Activated CD8-positive, alpha-beta memory T cell treated with anti-CD3 and anti-CD28 coated beads, Interleukin-2, amount 50 U/mL, for 24 hours (primary cell): Measurements from ENCODE around the gene TRIM8.
A peak's percentile ranks its signal among the peaks of the same experiment; 100 is the strongest.
"Not testable (repeated sequence)": the region's sequence is repeated elsewhere in the genome, so short reads cannot be mapped to it uniquely, and the experiment has no call there.

Experiments used
- DNase-seq: peaks from one replicate; pipeline ENCODE4 v3.0.0-alpha.2; 2020; ENCODE audit errors: extremely low read depth

Gene TRIM8

DNA sequence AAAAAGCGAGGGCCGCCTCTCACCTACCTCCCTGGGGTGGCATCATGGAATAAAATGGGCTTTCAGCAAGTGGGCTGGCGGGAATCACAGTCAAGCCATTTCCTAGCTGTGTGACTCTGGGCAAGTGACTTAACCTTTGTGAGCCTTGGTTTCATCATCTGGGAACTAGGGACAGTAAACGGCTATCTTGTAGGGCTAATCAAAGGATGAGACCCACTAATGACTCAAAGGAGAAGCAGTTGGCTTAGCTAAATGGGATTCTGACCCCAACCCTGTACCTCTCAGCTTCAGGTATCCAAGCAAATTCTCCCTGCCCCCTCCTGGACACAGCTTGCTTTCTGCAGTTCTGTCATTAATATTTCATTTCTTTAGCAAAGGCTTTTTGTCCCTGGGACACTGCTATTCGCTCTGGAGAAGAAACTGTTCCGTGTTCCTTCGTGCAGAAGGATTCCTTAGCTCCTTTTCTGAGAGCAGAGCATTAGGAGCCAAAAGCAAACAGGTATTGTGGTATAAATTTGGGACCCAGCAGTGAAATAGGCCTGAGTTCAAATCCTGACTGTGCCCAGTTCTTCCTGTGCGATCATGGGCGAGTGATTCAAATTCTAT is 25.9 kb downstream of the TRIM8 start:
- no peak for DNase-seq

DNA sequence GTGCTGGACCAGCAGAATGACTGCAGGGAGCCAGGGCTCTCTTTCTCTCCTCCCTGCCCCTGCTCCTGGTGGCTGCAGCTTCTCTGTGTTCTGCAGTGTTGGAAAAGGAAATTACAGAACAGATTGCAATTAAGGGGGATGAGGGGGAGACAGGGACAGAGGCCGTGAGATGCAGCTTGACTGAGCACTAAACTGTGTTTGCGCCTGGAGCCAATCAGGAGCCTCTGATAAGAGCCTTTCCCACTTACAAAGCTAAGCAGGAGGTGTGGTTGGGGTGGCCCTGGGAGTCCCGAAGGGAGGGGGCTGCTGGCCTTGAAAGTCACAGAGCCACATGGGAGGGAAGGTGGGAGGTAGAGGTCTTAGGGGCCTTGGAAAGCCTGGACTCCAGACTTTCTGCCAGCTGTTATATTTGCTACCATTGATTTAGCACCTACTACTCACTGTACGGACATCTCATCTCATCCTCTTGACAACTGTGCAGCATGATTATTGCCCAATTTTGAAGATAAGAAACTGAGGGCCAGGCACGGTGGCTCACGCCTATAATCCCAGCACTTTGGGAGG is 26.7 kb downstream of the TRIM8 start:
- DNase-seq = no peak

DNA sequence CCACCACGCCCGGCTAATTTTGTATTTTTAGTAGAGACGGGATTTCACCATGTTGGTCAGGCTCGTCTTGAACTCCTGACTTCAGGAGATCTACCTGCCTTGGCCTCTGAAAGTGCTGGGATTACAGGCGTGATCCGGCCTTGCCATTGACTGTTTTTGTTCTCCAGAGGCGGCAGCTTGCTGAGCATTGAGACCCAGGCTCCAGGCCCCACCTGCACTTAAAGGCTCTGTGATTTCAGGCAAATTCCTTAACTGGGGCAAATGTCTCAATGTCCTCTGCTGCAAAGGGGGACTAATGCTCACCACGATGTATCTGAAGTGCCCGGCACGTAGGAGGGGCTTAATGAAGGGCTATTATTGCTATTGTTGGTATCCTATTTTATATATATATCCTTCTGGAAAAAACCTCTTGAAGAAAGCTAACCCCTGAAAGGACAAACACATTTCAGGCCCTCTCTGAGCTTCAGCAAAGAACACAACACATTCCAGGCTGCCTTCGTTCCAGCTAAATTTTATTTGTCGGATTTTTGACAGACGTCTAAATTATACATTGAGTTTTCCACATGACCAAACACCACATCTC is 29.0 kb downstream of the TRIM8 start:
- DNase-seq = no peak

DNA sequence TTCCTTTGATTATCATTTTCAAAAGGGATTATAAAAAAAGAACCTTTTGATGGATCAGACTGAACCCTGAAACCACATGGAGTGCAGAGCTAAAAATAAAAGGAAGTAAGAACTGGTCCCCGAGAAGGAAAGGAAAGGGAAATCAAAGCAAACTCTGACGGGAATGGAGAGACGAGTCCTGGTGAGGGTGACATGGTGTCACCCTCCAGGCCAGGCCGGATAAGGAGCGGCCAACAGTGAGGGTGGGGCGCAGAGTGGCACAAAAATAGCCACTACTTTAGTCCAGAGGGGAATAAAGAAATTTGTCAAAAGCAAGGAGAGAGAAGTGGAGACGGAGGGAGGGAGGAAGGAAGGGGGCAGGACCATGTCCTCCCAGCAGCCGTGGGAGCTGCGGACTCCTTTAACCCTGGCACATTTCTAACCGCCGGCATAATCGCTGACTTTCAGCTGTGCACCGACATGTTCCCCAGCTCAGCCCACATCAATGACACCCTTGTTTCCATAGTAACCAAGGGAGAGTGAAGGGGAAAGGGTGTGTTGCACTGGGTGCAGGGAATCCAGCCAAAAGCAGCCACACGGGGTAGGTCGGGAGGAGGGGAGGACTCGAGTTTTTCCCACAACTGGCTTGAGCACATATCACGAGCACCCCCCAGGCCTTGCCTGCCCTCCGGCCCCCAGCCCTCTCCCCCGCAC is 29.7 kb downstream of the TRIM8 start:
- peak; percentile 43 for DNase-seq

DNA sequence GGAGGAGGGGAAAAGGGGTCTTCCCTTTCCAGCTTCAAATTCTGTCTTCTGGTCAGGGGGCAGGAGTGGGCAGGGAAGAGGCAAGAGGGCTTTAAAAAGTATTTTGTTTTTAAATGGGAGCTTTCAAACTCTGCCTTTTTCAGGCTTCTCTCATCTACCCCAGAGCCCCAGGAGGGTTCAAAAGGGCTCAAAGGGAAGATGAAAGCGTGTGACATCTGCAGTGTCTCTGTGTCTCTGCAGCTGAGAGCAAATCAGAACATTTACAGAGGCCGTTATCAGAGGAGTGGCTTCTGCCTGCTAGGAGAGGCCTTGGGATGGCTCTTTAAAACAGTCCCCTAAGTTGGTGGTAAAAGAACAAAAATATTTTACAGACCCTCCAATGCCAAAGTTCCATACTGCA is 30.3 kb downstream of the TRIM8 start:
- DNase-seq = no peak

DNA sequence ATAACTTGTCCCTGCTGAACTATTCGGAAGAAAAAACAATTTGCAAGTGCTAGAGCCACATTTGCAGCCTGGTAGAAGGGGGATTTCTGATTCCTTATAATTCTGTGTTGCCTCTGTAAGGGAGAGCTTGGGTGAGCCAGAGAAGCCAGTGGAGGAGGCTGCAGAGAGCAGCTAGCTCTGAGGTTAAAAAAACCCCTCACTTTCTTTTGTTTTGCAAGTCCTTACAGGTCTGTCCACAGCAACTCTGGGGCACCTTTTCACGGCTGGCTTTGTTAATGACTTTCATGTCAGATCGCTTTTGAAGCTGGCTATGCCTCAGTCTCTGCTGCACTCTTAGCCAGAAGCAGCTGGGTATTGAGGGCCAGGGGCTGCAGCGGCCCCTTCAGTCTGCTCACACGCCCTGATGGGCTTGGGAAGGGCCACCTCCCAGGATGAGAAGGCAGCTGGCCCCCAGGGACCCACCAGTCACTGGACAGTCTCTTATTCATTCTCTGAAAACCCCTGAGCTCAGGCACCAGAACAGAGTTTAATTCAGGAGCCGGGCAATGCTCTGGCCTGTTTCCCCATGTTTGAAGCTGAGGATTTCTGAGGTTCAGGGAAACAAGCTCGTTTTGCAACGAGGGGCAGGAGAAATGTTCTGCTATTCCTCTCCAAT is 30.9 kb downstream of the TRIM8 start:
- no peak for DNase-seq

DNA sequence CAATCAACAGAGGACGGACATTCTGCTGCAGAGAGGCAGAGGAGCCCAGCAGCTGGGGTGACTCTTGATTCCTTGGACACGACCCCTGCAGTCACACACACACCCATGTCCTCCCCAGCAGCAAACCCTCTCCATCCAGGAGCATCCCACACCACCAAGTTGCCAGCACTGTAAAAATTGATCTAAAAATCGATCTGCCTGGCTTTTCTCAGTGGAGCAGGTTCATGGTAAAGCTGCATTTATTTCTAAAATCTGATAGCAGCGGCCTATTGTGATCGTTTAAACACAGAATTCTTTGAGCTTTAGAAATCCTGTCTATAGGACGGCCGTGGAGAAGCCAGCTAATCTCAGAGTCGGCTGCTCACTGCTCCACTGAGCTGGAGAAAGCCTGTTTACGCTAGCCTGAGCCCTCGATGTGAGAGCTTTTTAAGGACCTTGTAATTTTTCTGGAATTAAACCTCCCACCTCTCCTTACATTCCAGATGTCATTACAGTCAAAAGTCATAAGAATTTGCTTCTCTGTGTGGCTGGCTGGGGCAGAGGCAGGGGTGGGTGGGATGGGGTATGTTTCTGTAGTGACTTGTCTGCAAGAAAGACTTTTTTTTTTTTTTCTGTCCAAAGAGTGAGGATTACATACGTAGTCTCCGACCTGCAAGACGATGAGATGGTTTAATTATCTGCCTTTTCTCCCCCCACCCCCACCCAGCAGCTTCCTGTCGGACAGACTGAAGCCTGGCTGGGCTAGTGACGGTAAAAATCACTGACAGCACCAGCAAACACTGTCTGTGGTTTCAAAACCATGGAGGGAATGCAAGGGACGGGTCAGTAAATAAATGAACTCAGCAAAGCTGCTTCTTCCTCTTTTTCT is 31.6 kb downstream of the TRIM8 start:
- no peak for DNase-seq

DNA sequence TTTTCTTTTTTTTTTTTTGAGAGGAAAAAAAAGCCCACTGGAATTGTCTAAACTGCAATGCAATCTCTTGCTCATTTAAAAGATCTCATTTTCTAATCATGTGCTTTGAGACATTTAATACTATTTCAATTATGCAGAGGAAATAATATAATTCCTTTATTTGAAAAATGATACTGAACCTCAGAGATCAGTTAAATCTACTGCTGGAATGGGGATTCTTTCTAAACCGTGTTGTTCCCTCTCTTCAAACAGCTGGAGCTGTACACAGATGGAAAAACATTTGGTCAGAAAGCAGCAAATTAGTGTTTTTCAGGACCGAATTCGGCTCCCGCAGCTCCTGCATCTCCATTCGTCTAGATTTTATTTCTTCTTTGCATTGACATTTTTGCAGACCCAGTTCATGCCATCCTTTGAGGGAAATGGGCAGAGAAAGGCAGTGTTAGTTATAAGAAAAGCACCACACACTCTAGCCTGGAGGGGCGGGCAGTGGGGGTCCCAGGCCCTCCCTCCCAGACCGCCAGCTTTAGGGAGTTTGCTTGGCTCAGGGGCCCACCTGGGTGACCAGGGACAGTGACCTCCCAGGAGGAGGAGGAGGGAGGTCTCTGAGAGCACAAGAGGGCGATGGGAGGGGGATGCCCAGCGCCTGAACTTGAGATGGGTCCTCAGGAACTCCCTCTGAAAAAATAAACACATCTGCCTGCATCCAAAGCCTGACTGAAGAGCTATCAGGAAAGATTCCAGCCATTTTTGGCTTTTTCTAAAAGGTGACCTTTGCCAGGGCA is 32.4 kb downstream of the TRIM8 start:
- DNase-seq = no peak

DNA sequence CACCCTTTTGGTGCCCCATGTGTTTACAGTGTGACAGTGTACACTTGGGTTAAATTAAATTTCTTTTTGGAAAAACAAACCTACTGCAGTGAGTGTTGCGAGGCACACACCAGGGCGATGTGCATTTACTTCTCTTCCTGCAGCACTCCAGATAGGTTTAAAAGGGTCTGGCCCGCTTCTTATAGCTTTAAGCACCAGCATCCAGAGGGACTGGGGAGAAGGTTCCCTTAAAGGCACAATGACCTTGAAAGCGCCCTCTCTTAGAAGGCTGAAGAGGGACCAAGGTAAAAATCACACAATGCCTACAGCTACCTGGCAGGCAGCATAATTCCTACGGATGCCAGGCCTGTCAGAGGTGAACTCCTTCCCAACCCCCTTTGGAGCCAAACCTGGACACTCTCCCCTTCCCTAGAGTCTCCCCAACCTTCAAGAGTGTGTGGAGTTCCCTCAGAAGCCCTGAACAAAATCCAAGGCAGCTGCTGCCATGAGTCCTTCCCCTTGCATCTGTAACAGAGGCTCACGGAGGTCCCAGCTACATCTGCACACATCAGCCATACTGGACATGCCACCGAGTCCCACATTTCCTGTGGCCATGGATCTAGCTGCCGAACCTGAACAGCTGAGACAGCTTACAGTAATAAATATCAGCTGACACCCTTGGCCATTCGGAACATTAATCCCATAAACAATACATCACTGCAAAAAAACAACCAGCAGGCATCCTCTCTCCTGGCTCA is 33.2 kb downstream of the TRIM8 start:
- DNase-seq = no peak

DNA sequence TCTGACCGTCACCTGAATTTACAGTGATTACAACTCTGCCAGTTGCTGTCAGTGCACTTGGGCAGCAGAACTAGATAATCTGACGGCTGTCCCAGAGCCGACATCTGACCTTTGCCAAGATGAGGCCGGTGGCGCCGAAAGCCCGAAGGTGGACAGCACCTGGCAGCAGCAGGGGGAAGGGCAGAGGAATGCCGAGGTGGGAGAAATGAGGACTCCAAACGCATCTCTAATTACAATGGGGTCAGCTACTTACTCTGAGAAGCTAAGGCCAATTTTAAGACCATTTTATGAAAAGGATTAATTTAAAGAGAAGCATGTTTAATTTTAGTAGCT is 33.8 kb downstream of the TRIM8 start:
- no peak for DNase-seq

DNA sequence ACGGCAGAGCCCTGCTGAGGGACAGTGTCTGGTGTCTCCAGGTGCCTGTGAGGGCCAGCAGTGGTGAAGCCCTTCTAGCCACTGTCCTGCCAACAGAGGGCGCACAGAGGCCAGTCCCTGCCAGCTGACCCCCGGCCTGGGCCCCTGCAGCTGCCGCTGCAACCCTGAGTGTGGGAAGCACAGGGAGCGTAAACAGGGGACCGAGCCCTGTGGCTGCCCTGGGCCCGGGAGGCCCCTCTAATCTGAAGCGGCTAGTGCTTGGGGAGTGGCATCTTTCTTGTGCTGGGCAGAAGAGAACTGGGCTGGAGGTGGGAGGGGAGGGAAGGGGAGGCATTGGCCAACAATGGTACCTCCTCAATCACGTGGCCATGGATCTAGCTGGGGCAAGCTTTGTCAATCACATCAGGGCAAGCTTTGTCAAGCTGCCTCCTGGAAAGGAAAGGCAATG is 34.6 kb downstream of the TRIM8 start:
- no peak for DNase-seq

DNA sequence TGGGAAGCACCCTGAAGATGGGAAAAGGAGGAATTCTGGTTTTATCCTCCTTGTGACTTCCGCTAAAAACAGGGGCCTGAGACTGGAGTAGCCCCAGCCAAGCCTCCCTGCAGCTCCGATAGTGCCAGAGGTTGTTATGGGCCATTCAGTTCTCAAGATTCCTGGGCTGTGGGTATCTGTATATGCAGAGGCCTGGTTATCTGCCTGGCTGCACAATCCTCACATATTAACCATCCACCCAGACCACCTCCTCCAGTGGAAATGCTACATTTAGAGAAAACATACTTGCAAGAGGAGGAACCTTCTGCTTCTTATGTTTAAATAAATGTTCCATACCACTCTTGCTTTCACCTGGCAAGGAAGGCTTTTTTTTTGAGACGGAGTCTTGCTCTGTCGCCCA is 35.3 kb downstream of the TRIM8 start:
- no peak for DNase-seq

DNA sequence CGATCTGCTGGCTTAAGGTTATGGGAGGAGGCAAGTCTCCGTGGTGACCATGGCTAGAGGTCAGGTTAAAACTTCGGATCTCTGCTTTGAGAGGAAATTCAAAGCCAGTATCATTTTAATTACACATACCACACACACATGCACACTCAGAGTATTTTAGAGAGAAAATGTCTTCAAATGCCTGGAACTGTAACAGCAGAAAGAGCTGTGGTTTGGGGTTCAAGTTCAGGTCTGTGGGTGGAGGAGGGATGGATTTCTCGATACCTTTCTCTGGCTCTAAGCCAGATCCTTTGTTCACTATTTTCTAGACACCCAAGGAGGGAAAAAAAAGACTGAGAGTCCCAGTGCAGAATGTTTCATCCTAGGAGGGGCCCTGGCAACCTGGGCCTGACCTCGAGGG is 37.4 kb downstream of the TRIM8 start:
- DNase-seq = no peak

DNA sequence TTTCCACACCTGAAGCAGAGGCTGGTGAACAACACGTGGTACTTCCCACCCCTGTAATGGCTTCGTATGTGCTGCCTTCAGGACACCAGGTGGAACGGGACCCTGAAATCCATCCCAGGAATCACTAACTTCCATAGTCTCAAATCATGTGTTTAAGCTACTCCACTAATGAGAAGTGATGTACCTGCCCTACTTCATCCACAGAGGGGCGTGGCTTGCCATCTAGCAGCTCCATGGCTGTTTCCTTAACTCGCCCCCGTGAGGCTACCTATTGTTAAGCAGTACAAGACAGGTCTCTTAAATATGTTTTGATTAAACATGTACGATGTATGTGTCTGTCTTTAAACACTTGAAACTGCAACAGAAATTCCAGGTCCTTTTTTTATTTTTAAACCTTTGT is 38.1 kb downstream of the TRIM8 start:
- no peak for DNase-seq

DNA sequence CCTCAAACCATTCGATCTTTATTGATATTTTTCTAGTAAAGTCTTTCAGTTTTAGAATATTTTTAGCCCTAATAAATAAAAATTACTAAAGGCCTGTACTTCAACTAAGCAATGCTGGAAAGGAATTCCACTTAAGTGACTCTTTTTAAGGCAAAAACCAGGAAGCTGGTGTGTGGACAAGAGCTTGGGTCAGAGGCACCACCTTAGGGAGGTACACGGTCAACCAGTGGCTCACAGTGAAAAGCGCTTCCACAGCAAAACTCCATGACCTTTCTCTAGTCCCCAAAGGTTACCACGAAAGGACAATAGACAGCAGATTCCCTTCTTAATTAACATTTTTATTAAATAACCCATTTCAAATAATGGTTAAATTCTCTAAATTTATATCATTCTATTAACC is 38.7 kb downstream of the TRIM8 start:
- no peak for DNase-seq

DNA sequence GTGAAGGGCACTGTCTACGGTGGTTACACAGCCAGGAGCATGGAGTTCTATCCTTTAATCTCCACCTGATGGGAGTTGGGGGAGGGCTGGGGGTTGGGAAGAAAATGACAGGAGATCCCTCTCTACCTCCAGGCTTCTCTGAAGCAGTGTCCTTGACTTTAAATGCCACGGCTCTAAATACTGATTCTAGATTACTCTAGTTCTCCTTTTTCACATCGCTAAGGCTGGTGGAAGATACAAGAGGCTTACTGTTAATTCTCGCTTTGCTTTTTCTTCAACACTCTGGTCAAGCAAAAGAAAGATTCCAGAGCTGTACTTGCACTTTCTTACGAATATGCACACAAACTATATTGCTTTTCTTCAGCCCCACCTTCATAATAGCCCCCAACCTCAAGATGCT is 39.5 kb downstream of the TRIM8 start:
- no peak for DNase-seq

DNA sequence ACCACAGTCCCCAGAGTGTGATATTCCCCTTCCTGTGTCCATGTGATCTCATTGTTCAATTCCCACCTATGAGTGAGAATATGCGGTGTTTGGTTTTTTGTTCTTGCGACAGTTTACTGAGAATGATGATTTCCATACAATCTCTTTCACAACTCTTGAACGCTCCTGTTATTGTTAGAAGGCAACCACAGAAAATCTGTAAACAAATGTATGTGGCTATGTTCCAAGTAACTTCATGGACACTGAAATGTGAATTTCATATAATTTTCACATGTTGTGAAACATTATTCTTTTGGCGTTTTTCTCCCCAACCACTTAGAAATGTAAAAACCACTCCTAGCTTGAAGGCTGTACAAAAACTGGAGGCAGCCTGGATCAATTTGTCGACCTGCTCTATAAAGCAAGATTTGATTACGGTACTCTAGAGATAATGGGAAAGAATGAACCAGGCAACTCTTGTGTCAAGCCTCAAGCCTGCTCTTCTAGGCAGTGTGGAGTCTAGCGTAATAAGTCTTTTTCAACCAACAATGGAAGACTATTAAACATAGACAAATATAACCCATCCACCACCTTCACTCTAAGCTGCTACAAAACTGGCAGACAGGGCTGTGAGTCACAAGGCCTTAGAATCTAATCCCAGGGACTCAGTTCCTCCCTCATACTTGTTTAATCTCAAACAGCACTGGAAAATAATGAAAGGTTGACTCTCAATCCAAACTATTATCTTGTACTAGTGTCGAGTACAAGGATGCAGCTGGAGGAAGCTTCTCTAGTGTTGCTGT is 47.2 kb downstream of the TRIM8 start:
- DNase-seq = no peak

DNA sequence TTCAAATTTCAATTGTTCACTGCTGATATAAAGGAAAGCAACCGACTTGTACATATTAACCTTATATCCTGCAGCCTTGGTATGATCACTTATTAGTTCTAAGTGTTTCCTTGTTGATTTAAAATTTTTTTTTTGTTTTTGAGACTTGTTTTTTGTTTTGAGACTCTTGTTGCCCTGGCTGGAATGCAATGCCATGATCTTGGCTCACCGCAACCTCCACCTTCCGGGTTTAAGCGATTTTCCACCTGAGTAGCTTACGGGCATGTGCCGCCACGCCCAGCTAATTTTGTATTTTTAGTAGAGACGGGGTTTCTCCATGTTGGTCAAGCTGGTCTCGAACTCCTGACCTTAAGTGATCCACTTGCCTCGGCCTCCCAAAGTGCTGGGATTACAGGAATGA is 51.1 kb downstream of the TRIM8 start:
- DNase-seq = not testable (repeated sequence)

DNA sequence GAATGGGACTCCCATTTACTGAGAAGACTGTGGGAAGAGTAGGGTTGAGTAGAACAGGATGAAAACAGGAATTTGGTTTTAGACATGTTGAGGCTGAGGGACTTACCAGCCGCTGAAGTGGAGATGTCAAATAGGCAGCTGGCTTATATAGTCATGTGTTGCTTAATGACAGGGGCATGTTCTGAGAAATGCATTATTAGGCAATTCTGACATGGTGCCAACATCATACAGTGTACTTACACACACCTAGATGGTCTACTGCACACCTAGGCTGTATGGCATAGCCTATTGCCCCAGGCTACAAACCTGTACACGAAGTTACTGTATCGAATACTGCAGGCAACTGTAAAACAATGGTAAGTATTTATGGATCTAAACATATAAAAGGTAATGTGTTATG is 52.5 kb downstream of the TRIM8 start:
- no peak for DNase-seq

DNA sequence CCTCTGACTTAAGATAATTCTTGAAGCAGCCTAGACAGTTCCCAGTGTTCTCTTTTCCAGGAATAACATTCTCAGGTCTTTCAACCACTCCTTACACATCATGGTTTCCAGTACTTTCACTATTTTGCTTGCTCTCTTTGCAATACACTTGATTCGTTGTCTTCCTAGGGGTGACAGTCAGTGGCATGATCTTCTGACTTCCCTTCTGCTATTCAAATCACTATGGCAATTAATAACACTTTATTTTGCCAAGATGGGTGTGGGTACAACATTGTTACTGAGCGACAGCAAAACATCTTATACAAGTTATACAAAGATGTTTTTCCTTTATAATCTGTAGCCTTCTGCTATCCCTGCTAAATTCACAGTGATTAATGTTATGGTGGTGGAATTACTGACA is 54.6 kb downstream of the TRIM8 start:
- no peak for DNase-seq
